Kidney glomerular epithelial cell (primary cell): ENCODE measurements around the gene MVB12B.
A peak's percentile ranks its signal among the peaks of the same experiment; 100 is the strongest.

Source experiments
- DNase-seq: peaks from one replicate; lab custom pipeline; 2025; lab: John Stamatoyannopoulos, UW

MVB12B gene

GRCh38 chr9:126430124-126430523, 103.5 kb downstream of the MVB12B start:
- DNase-seq, result no peak

GRCh38 chr9:126431077-126431742, 104.6 kb downstream of the MVB12B start:
- no peak for DNase-seq

GRCh38 chr9:126432659-126433058, 106.0 kb downstream of the MVB12B start:
- DNase-seq, result no peak

DNA sequence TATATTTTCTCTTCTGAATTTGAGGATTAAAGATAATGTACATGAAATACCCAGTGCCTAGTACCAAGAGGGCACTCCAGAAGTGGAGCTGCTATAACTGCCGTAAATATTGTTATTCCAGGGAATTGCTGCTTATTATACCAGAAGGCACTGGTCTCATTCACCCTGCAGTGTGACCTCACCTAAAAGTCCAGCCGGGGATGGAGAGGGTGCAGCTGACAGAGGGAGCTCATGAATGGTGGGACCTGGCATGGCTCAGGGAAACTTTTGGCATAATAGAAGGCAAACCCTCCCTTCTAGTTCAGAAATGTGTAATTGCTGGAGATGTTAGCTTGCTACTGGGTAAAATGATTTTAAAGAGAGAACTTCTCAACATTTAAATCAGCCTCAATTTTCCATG, 108.5 kb downstream of the MVB12B start:
- no peak for DNase-seq

GRCh38 chr9:126435626-126436025, 109.0 kb downstream of the MVB12B start:
- DNase-seq, result no peak

GRCh38 chr9:126436545-126437267, 110.1 kb downstream of the MVB12B start:
- no peak for DNase-seq

GRCh38 chr9:126437268-126437666, 110.6 kb downstream of the MVB12B start:
- DNase-seq, result no peak

DNA sequence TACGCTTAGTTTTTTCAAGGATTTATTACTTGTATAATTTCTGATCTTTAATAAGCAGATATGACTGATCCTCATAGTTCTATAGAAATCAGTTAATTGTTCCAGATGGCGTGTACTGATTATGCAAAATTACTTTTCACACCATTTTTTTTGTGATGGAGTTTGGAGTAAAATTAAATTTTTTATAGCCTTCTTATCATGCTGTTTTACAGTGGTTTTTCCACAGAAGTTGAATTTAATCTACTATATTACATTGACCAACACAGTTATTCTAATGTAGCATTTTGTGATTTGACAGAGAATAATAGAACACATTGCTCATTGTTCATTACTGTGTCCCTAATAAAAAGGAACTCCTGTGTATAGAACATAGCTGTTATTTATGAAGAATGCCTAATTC, 111.1 kb downstream of the MVB12B start:
- no peak for DNase-seq

- DNase-seq, result no peak
These were observed 112.2 kb downstream of the MVB12B start for GRCh38 chr9:126438741-126439401.

DNA sequence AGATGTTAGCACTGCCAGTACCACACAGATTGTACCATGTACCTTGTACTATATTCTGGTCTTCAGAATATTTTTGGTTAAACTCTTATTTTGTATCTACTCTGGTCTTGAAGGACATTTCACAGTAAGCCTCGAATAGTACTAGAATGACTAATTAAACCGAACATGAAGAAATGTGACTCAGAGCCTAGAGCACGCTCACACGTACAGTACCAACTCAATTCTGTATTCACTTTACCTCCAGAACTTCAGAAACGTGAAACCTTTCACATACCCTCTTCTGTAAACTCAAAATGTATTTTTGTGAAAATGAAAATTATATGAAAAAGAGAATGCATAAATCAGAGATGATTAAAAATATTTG, 112.8 kb downstream of the MVB12B start:
- DNase-seq, result peak; percentile 0

- no peak for DNase-seq
These were observed 113.4 kb downstream of the MVB12B start for GRCh38 chr9:126439883-126440653.

GRCh38 chr9:126440940-126441339, 114.3 kb downstream of the MVB12B start:
- no peak for DNase-seq

DNA sequence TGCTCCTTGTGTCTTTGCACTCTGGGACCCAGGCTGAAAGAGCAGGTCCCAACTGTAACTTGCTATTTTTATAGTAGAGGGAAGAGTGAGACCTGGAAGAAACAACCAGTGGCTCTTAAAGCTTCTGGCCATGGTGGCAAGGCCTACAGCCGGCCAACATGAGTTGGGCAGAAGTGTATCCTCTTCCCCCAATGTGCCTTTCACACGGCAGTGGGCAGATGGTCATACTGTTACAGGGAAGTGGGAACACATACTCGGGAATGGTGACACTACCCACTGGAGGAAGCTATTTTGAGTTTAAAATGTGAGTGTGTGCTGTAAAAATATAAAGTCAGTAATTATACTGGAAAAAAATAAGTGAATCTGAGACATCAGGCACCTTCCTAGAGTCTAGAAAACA, 116.0 kb downstream of the MVB12B start:
- DNase-seq, result no peak

DNA sequence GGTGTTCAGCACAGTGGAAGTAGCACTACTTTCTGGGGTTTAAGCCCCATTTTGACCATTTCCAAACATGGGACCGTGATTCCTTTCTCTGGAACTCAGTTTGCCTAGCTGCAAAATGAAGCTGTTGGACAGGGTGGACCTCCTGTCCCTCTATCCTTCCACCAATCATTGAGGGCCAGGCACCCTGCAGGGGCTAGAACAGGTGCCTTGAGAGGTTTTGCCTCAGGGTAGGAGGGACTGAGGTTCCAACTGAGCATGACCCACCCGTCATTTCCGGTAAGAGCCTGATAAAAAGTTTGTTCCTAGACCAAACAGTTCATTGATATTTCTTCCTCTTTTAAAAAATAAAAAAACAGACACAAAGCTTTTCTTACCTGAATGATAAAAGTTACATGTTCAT, 116.5 kb downstream of the MVB12B start:
- no peak for DNase-seq

DNA sequence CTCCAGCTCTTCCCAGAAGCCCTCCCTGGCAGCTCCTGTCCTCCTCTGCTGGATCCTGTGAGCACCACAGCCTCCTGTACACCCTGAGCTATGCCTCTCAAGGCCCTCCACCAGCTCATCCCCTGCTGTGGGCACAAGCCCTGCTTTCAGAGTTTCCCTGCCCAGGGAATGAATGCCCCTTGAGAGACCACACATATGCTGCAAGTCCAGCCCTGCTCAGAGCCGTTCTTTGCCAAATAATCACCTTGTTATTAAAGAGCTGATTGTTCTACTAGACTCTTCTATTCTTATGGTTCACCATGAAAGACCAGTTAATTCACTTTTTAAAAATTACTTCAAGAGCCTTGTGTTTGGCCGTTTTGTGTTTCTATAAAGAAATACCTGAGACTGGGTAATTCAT, 121.5 kb downstream of the MVB12B start:
- DNase-seq, result no peak

DNA sequence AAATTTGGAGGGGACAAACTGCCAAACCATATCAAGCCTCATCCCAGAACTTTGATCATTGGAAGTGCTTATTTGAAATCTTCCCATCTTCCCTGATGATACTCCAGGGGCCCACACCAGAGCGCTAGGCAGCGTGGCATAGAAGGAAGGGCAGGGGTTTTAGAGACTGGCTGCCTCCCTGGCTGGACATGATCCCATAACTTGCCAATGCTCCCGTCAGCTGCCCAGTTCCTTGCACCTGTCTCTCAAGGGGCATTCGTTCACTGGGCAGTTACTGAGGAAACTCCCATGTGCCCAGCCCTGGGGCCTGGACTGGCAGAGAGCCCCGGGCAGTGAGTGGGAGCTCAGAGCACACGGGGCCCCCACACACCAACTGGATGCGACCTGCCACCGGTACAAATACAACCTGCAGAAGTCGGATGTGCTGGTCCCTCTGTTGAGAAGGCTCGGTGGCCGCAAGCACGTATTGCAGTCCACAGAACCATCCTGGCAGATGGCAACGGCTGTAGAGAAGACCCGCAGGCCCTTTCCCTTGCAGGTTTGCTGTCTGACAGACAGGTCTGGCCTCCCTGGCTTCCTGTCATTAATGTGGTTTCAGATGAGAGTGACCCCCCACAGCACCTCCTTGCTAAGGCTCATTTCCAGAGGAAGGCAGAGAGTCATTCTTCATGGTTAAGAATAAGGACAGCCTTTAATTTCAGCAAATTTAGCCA, 122.4 kb downstream of the MVB12B start:
- DNase-seq, result no peak

- DNase-seq, result no peak
These were observed 123.4 kb downstream of the MVB12B start for GRCh38 chr9:126449725-126450667.

GRCh38 chr9:126450668-126451205, 124.1 kb downstream of the MVB12B start:
- DNase-seq, result no peak

GRCh38 chr9:126451316-126451885, 124.8 kb downstream of the MVB12B start:
- no peak for DNase-seq

DNA sequence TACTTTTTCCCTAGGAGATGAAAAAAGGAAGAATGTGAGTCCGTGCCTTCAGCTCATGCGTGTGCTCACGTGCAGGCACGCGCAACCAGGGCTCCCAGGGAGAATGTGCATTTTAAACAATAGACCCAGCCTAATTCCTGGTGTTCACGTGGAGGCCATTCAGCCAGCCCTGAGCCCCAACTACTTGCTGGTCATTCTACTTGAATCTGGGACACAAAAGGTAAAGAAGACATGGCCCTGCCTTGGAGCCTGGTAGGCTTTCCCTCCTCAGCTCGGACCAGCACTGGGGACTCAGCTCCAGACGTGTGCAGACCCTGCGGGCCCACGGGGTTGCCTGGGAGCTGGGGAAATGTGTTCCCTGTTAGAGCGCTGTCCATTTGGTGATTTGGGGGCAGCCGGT, 125.5 kb downstream of the MVB12B start:
- no peak for DNase-seq
